ENCODE results near the gene E4F1. TPM values are rescaled to one million over a fixed set of nuclear protein-coding genes. Genes with fewer than 3 reads are reported as not detected.

E4F1 gene, protein sequence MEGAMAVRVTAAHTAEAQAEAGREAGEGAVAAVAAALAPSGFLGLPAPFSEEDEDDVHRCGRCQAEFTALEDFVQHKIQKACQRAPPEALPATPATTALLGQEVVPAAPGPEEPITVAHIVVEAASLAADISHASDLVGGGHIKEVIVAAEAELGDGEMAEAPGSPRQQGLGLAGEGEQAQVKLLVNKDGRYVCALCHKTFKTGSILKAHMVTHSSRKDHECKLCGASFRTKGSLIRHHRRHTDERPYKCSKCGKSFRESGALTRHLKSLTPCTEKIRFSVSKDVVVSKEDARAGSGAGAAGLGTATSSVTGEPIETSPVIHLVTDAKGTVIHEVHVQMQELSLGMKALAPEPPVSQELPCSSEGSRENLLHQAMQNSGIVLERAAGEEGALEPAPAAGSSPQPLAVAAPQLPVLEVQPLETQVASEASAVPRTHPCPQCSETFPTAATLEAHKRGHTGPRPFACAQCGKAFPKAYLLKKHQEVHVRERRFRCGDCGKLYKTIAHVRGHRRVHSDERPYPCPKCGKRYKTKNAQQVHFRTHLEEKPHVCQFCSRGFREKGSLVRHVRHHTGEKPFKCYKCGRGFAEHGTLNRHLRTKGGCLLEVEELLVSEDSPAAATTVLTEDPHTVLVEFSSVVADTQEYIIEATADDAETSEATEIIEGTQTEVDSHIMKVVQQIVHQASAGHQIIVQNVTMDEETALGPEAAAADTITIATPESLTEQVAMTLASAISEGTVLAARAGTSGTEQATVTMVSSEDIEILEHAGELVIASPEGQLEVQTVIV
- 10 to 100 TPM; 18.3 to 39.6 (median 25.7) TPM for total RNA-seq

GRCh38 chr16:2223221-2223941 is at the start of gene E4F1:
TSS of gene E4F1 (plus strand) at chr16:2223591. CDS start at chr16:2223614, 23 bp downstream.
- ATAC-seq (ENCODE audit: low FRiP score) (peak; percentile 99), DNase-seq (ENCODE audit: low spot score) (peak; percentile 95)
- TF ChIP-seq CTCF (IDR thresholded peaks at IDR 0.05), result no peak

DNA sequence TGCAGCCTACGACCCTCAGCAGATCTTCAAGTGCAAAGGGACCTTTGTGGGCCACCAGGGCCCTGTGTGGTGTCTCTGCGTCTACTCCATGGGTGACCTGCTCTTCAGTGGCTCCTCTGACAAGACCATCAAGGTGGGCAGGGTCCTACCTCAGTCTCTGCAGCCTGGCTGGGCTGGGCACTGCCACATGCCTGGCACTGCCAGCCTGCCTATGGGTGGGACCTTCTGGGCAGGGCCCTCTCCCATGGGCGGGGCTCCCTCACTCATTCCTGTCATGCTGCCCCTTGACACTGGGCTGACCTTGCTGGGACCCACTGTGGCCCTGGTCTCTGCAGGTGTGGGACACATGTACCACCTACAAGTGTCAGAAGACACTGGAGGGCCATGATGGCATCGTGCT is 49.5 kb upstream of the E4F1 start:
- TF ChIP-seq CTCF (IDR thresholded peaks at IDR 0.05), result no peak
- ATAC-seq (ENCODE audit: low FRiP score), result no peak
- no peak for DNase-seq (ENCODE audit: low spot score)

DNA sequence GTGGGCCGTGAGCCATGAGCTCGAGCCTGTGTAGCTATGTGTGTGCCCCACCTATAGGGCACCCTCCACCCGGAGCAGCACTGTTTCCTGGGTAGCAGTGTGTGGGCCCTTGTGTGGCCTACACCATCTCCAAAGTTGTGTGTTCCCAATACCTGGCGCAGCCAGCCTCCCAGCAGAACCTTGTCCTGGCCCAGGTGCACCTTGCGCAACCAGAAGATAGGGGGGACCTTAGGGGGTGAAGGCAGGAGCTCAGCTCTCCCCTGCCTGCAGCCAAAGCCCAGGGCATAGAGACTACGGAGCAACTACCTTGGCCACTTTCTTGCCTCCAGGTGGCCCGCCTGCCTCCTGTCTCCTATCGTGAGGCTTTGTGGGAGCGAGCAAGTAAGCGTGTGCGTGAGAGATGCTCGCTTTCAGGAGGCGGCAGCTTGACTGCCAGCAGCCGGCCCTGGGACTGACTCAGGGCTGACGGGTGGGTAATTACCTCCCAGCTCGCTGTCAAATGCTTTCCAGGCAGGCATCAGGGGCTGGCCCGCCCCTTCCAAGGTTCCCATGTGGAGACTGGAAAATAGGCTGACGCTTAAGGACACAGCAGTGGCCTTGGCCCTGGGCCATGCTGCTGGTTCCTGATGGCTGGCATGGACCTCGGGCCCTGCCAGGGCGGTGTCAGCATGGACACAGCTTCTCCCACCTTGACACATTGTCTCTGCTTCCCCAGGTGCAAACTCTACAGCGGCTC is 48.8 kb upstream of the E4F1 start:
- no peak for DNase-seq (ENCODE audit: low spot score)
- no peak for TF ChIP-seq CTCF (IDR thresholded peaks at IDR 0.05)
- ATAC-seq (ENCODE audit: low FRiP score), result no peak

GRCh38 chr16:2175454-2175853 is 47.9 kb upstream of the E4F1 start:
- no peak for ATAC-seq (ENCODE audit: low FRiP score)
- DNase-seq (ENCODE audit: low spot score), result no peak
- no peak for TF ChIP-seq CTCF (IDR thresholded peaks at IDR 0.05)

DNA sequence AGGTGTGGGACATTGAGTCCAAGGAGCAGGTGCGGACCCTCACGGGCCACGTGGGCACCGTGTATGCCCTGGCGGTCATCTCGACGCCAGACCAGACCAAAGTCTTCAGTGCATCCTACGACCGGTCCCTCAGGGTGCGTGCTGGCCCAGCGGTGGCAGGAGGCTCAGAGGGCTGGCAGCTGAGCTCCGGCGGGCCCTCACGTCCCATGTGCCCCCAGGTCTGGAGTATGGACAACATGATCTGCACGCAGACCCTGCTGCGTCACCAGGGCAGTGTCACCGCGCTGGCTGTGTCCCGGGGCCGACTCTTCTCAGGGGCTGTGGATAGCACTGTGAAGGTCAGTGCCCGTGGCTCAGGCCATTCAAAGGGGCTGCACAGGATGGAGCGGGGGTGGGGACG is 47.3 kb upstream of the E4F1 start:
- DNase-seq (ENCODE audit: low spot score), result no peak
- no peak for TF ChIP-seq CTCF (IDR thresholded peaks at IDR 0.05)
- no peak for ATAC-seq (ENCODE audit: low FRiP score)

- no peak for TF ChIP-seq CTCF (IDR thresholded peaks at IDR 0.05)
- no peak for ATAC-seq (ENCODE audit: low FRiP score)
- DNase-seq (ENCODE audit: low spot score), result no peak
Measured at GRCh38 chr16:2177101-2177500, 46.3 kb upstream of the E4F1 start.
